ENCODE data around the gene ST6GALNAC3.

GRCh38 chr1:76059451-76059850, 15.1 kb upstream of the ST6GALNAC3 start:
- TF ChIP-seq, protein P1, sequence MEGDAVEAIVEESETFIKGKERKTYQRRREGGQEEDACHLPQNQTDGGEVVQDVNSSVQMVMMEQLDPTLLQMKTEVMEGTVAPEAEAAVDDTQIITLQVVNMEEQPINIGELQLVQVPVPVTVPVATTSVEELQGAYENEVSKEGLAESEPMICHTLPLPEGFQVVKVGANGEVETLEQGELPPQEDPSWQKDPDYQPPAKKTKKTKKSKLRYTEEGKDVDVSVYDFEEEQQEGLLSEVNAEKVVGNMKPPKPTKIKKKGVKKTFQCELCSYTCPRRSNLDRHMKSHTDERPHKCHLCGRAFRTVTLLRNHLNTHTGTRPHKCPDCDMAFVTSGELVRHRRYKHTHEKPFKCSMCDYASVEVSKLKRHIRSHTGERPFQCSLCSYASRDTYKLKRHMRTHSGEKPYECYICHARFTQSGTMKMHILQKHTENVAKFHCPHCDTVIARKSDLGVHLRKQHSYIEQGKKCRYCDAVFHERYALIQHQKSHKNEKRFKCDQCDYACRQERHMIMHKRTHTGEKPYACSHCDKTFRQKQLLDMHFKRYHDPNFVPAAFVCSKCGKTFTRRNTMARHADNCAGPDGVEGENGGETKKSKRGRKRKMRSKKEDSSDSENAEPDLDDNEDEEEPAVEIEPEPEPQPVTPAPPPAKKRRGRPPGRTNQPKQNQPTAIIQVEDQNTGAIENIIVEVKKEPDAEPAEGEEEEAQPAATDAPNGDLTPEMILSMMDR (IDR thresholded peaks at IDR 0.05), result no peak
- TF ChIP-seq POLR2AphosphoS5 (IDR thresholded peaks at IDR 0.05; ENCODE audit: low read depth, low read length) (no peak), SIN3A (IDR thresholded peaks at IDR 0.05; ENCODE audit: borderline replicate concordance, insufficient read depth, low read depth, low read length) (no peak)
- TF ChIP-seq, protein P2, sequence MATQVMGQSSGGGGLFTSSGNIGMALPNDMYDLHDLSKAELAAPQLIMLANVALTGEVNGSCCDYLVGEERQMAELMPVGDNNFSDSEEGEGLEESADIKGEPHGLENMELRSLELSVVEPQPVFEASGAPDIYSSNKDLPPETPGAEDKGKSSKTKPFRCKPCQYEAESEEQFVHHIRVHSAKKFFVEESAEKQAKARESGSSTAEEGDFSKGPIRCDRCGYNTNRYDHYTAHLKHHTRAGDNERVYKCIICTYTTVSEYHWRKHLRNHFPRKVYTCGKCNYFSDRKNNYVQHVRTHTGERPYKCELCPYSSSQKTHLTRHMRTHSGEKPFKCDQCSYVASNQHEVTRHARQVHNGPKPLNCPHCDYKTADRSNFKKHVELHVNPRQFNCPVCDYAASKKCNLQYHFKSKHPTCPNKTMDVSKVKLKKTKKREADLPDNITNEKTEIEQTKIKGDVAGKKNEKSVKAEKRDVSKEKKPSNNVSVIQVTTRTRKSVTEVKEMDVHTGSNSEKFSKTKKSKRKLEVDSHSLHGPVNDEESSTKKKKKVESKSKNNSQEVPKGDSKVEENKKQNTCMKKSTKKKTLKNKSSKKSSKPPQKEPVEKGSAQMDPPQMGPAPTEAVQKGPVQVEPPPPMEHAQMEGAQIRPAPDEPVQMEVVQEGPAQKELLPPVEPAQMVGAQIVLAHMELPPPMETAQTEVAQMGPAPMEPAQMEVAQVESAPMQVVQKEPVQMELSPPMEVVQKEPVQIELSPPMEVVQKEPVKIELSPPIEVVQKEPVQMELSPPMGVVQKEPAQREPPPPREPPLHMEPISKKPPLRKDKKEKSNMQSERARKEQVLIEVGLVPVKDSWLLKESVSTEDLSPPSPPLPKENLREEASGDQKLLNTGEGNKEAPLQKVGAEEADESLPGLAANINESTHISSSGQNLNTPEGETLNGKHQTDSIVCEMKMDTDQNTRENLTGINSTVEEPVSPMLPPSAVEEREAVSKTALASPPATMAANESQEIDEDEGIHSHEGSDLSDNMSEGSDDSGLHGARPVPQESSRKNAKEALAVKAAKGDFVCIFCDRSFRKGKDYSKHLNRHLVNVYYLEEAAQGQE (IDR thresholded peaks at IDR 0.05; ENCODE audit: insufficient read depth in 1 of 2, low read depth in 2 of 2, low read length in 1 of 2), result no peak
